Measurements from ENCODE around the gene TYRP1. TPM values are rescaled to one million over a fixed set of nuclear protein-coding genes. Genes with fewer than 3 reads are reported as not detected.
A peak's percentile ranks its signal among the peaks of the same experiment; 100 is the strongest.

TYRP1 gene
- total RNA-seq, 1 experiment from 2014 or later = 5.8 TPM

- no peak for DNase-seq (ENCODE audit: low read depth)
These were observed 37.7 kb downstream of the TYRP1 start for GRCh38 chr9:12730927-12731326.

GRCh38 chr9:12732971-12733370 lies 39.8 kb downstream of the TYRP1 start:
- no peak for DNase-seq (ENCODE audit: low read depth)

GRCh38 chr9:12735665-12736064 lies 42.5 kb downstream of the TYRP1 start:
- DNase-seq (ENCODE audit: low read depth) = no peak

- DNase-seq (ENCODE audit: low read depth) = no peak
These were observed 44.7 kb downstream of the TYRP1 start for GRCh38 chr9:12737871-12738270.

GRCh38 chr9:12739014-12739652 lies 45.9 kb downstream of the TYRP1 start:
- no peak for DNase-seq (ENCODE audit: low read depth)

GRCh38 chr9:12740845-12741244 lies 47.7 kb downstream of the TYRP1 start:
- peak; percentile 37 for DNase-seq (ENCODE audit: low read depth)

- peak; percentile 15 for DNase-seq (ENCODE audit: low read depth)
These were observed 54.8 kb downstream of the TYRP1 start for GRCh38 chr9:12748016-12748415.

GRCh38 chr9:12748954-12749353 lies 55.8 kb downstream of the TYRP1 start:
- DNase-seq (ENCODE audit: low read depth) = no peak

- DNase-seq (ENCODE audit: low read depth) = no peak
These were observed 60.7 kb downstream of the TYRP1 start for GRCh38 chr9:12753931-12754330.

- DNase-seq (ENCODE audit: low read depth) = peak; percentile 26
These were observed 66.6 kb downstream of the TYRP1 start for GRCh38 chr9:12759761-12760160.

Other genes starting within 250 kb of the TYRP1 start
- gene LURAP1L, start 81.6 kb downstream of the TYRP1 start, total RNA-seq (2014; rRNA removed; shearing (Covaris generic)) = 2.0 and 2.4 TPM in 2 replicates